Activated T-helper 1 cell treated with Interleukin-2 at 50 U/mL for 16 hours (primary cell): ENCODE results near the gene ZNF326.
"Not testable (repeated sequence)": the region's sequence is repeated elsewhere in the genome, so short reads cannot be mapped to it uniquely, and the experiment has no call there.

Source experiments
- DNase-seq: peaks from one replicate; pipeline ENCODE4 v3.0.0-alpha.2; 2020; ENCODE audit warnings: low read depth

The ZNF326 gene

DNA sequence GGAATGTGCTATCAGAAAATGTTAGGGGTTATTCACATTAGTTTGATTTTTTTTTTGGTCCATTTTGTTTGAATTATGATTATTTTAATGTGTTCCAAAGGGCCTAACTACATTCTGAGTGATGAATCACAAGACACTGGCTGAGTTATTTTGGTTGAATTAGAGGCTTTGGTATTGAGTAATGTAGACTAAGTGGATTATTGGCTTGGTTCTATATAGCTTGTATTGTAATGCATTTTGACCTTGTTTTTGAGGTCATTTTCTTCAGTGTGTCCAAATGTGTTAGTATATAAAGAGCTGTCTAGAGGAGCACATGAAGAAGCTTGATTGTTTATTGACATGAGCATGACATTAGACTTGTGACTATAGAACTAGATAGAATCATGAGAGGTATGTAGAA lies 3.4 kb downstream of the ZNF326 start:
- no peak for DNase-seq

- DNase-seq, result no peak
Observed at GRCh38 chr1:89999208-89999607, 4.3 kb downstream of the ZNF326 start.

DNA sequence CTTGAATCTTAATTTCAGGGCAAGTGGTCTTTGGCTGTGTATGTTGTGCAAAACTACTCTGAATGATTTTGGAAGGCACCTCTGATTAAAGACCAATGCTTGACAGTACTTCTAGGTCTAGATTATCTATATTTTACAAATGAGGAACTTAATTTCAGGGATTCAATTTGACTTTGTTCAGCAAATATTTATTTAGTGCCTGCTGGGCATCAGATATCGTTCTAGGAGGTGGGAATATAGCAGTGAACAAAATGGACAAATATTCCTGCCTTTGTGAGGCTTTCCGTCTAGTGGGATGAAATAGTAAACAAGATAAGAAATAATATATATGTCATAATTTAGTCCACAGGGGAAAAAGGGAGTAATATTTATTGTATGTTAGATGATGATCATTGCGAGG lies 4.7 kb downstream of the ZNF326 start:
- DNase-seq, result no peak

DNA sequence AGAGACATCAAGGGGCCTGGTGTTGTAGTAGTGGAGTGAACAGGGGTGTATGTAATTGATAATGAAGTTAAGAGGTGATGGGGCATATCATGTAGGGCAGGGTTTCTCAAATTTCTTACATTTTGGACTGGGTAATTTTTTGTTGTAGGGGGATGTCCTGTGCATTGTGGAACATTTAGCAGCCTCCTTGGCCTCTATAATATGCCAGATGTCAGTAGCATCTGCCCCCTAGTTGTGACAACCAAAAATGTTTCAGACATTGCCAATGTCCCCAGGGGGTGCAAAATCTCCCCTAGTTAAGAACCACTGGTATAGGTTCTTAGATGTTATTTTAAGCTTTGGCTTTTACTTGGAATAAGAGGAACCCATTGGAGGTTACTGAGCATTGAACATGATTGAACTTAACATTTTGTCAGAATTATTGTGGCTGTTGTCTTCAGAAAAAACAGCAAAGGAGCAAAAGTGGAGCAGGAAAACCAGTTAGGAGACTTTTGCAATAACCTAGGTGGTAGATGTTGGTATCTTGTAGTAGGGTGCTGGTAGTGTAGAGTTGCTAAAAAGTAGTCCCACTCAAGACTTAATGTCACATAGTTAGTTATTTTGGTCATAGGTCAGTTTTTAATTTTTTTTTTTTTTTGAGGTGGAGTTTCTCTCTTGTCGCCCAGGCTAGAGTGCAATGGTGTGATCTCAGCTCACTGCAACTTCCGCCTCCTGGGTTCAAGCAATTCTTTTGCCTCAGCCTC lies 6.2 kb downstream of the ZNF326 start:
- no peak for DNase-seq

GRCh38 chr1:90007979-90008404 lies 13.1 kb downstream of the ZNF326 start:
- DNase-seq, result no peak

GRCh38 chr1:90012300-90012699 lies 17.4 kb downstream of the ZNF326 start:
- DNase-seq, result no peak

- no peak for DNase-seq
Observed at GRCh38 chr1:90023691-90024090, 28.8 kb downstream of the ZNF326 start.

- DNase-seq, result no peak
Observed at GRCh38 chr1:90027281-90027680, 32.4 kb downstream of the ZNF326 start.

GRCh38 chr1:90039652-90040051 lies 44.7 kb downstream of the ZNF326 start:
- no peak for DNase-seq

DNA sequence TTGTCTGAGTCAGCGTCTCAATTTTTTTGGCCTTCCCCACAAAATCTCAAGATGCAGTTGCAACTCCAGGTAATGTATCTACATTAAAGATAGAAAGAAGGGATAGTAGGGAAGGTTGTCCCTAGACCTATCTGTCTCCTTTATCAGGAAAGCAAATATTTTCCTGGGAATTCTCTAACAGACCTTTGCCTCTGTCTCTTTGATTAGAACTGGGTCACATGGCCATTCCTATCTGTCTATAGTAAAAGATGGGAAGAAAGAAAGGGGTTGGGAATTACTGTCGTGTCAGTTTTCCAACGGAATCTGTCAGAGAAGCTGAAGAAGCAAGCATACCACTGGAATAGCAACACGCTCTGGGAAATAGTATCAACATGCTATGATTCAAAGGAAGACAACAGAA lies 48.7 kb downstream of the ZNF326 start:
- no peak for DNase-seq

GRCh38 chr1:90044346-90044745 lies 49.4 kb downstream of the ZNF326 start:
- DNase-seq, result no peak

DNA sequence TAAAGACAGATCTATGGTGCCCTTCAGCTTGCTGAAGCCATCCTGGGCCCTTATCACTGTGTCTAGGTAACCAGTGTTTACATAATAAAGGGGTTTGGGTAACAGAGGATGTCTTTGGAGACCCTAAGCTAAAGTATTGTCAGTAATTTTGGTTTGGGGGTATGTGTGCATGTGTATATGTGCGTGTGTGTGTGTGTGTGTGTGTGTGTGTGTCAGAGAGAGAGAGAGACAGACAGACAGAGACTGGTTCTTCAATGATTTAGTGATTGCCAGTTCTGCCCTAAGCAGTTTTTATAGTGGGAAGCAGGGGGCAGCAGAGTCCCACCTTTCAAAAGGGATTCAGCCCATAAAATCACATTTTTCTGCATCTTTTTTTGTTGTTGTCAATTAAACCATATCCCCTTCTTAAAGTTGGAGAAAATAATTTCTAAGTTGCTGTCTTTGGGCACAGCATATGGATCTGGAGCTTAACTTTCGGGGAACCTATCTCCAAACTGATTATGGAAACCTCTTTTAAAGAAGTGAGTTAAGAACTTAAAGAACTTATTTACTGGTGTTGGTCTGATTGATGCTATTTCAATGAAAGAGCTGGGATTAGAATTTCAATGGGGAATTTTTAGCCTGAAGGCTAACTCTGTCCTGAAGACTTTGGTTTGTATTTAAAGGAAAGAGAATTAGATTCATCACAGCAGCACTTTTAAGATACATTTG lies 51.1 kb downstream of the ZNF326 start:
- no peak for DNase-seq

DNA sequence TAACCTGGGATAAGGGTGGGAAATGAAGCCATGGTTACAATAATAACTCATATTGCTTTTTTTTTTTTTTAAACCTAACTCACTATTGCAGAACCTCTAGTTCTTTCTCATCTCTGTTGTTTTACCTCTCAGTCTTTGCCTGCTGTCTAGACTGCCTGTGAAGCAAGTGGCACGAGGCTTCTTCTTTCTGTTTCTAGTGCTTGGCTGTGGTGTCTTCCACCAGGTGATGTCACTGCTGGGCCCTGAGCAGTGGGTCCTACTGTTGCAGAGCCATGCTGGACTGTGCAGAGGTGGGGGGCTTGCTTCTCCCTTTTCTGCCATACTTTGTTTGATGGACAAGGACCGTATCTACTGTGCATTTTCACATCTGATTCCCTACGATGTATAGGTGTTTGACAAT lies 51.7 kb downstream of the ZNF326 start:
- no peak for DNase-seq

DNA sequence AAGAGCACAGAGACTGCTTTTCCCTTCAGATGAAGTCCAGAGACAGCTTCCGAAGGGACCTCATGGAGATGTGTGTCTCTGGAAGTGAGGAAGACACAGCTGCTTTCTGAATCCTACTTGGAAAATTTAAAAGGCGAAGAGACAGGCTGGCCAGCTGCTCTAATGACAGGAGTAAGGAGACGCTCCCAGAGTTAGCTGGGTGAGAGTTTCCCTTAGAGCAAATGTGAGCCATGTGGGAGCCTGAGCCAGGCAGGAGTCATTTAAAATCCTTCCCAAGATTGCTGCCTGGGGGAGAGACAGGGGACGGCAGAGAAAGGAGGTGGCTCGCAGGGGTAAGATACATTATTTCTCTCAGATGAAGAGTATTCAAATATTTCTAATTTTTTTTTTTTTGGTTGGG lies 53.1 kb downstream of the ZNF326 start:
- DNase-seq, result no peak

GRCh38 chr1:90062700-90063643 lies 68.1 kb downstream of the ZNF326 start:
- DNase-seq, result not testable (repeated sequence)

GRCh38 chr1:90064109-90064508 lies 69.2 kb downstream of the ZNF326 start:
- DNase-seq, result not testable (repeated sequence)

DNA sequence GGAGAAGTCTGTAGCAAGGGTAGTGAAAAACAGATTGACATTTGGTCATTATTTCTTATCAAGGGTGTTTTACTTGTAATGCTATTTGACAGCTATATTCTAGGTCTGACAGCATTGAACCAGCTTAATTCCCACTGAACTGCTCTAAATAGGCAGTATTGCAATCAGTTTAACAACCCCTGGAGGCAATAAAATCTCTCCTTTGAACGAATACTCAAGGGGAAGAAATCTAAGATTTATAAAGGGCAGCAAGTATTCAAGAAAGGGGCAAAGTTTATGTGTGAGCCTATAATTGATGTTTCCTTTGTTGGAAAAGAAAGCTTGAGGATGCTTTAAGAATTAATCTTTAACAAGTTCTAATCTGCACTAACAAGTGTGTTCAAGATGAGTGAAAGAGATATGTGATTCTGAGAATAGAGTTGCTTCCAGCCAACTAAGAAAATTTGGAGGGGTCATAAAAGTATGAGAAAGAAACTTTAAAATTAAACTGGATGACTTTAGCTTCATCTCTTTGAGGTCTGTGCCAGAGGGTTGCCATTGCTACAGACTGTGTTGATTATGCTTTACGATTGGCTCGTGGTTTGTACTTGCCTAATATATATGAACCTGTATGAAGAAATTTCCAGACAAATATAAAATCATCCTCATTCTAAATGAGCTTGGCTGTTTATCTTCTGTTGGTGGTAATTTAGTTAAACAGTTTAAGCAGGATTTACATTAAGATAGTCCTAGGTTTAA lies 72.5 kb downstream of the ZNF326 start:
- no peak for DNase-seq

- DNase-seq, result no peak
Observed at GRCh38 chr1:90068611-90069280, 73.8 kb downstream of the ZNF326 start.

DNA sequence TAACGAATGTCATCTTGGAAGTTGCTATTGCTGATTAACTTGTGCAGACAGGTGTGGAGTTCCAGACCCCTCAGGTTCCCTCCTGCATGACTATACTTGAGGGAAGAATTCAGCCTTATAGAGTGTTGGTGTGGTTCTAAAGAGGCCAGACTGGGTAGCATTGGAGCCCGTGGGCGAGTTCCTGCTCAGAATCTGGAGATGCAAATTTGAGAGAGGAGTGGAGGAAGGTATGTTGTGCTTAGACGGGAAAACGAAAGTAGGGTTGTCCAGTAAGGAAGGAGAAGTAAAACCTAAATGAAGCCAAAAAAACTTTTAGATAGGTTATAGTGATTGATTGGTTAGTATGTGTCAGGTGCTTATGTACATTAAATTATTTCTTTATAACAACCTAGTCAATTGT lies 79.2 kb downstream of the ZNF326 start:
- no peak for DNase-seq

DNA sequence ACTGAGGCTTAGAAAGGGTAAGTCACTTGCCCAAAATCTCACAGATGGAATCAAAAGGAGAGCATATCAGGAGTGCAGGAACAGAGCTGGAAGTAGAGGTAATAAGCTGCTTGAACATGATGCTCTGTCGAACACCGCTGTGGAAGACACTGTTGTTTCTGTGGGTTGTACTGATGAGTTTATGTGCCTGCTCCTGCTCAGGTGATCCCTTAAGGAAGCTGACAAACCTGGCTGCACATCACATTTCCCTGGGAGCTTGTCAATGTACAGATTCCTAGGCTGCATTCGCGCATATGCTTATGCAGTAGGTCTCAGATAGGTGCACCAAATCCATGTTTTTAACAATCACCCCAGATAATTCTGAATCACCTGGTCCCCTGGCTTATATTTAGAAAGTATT lies 79.7 kb downstream of the ZNF326 start:
- DNase-seq, result no peak

GRCh38 chr1:90074970-90075391 lies 80.1 kb downstream of the ZNF326 start:
- DNase-seq, result no peak
